GM08714 (cell line): ENCODE measurements around the gene NCF2.

Experiments used
- H3K4me3 ChIP-seq: fragments of 200-500 bp; sonication (Bioruptor generic); 2 replicates; pipeline ENCODE4 v1.5.1; 2014; ENCODE audit warnings: mild to moderate bottlenecking, low read length, inconsistent platforms
- ZNF274 ChIP-seq: IDR thresholded peaks from 2 replicates; pipeline ENCODE4 v1.6.1; 2012; ENCODE audit warnings: mild to moderate bottlenecking, low read depth, low read length

The NCF2 gene

GRCh38 chr1:183602510-183602909 is 12.3 kb upstream of the NCF2 start:
- H3K4me3 ChIP-seq, result no peak overlapping the region
- TF ChIP-seq ZNF274, result no peak

- no peak overlapping the region for H3K4me3 ChIP-seq
- no peak for TF ChIP-seq ZNF274
These were observed 10.4 kb upstream of the NCF2 start for GRCh38 chr1:183600634-183601033.

DNA sequence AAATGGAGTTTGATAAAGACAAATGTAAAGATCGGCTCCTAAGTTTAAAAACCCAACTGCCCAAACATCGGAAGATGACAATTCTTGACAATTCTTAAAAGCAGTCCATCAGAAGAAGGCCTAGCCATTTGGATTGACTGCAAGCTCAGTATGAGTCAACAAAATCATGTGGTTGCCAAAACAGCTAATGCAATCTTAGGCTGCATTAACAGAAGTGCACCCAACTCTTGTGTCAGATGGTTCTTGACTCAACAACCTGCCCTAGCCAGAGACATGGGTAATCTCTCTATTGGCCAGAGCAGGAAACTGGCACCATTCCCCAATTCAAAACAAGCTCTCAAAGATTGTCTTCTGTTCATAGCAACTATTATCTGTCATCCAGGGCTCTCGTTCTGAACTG is 9.9 kb upstream of the NCF2 start:
- TF ChIP-seq ZNF274, result no peak
- no peak overlapping the region for H3K4me3 ChIP-seq

GRCh38 chr1:183598386-183598785 is 8.1 kb upstream of the NCF2 start:
- no peak for TF ChIP-seq ZNF274

DNA sequence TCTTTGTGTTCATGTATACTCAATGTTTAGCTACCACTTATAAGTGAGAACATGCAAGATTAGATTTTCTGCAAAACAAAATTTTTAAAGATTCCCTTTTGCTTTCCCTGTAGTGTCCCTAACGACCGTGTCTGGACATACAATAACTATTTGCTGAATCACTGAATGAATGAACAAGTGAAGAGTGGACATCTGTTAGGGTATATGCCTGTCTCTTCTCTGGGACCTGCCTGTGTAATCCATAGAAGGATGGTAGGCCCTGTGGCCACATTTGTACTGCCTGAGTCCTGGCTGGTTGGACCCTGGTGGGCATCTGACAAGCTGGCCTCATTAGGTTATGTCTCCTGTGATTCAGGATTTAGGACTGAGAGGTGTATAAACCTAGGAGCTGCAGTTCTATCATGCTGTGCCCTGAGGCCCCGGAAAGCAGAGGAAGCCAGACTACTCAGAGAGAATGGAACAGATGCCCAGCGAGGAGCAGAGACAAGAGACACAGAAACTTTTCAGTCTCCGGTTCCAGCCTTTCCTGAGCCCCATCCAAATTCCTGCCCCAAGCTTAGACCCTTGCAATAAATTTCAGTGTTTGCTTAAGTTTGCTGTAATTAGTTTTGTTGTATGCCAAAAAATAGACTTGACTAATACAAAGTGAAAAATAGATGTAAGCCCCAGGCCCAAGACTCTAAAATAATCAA is 7.5 kb upstream of the NCF2 start:
- TF ChIP-seq ZNF274, result no peak
- no peak overlapping the region for H3K4me3 ChIP-seq

More at GRCh38 chr1:183598386-183598785, 8.1 kb upstream of the NCF2 start:
- no peak overlapping the region for H3K4me3 ChIP-seq

GRCh38 chr1:183596500-183596899 is 6.2 kb upstream of the NCF2 start:
- TF ChIP-seq ZNF274, result no peak
- no peak overlapping the region for H3K4me3 ChIP-seq

GRCh38 chr1:183595537-183595936 is 5.3 kb upstream of the NCF2 start:
- TF ChIP-seq ZNF274, result no peak
- no peak overlapping the region for H3K4me3 ChIP-seq

DNA sequence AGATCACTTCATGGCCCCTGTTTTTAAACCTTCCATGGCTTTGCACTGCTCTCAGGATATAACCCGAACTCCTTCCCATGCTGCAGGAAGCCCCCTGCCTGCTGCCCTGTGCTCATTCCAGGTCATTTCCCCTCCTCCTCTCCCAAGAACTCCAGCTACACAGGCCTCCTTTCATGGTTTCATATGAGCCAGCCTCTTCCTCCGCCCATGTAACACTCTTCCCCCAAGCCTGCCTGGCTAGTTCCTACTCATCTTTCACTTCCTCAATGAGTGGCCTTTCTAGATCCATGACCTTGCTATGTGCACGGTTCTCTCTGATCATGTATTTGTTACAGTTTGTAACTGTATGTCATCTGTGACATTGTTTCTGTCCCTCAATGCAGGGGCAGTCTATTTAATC is 3.1 kb upstream of the NCF2 start:
- no peak for TF ChIP-seq ZNF274
- peak overlapping the region; percentile 15; the same call in 1 of the 2 replicates for H3K4me3 ChIP-seq

- H3K4me3 ChIP-seq, result no peak overlapping the region
- no peak for TF ChIP-seq ZNF274
These were observed 2.5 kb upstream of the NCF2 start for GRCh38 chr1:183592733-183593132.

GRCh38 chr1:183589874-183590243 is 400 bp downstream of the NCF2 start:
- TF ChIP-seq ZNF274, result no peak

GRCh38 chr1:183589384-183589783 is 875 bp downstream of the NCF2 start:
- no peak for TF ChIP-seq ZNF274

More at GRCh38 chr1:183589874-183590243, 400 bp downstream of the NCF2 start:
- peak overlapping the region; percentile 51 for H3K4me3 ChIP-seq

DNA sequence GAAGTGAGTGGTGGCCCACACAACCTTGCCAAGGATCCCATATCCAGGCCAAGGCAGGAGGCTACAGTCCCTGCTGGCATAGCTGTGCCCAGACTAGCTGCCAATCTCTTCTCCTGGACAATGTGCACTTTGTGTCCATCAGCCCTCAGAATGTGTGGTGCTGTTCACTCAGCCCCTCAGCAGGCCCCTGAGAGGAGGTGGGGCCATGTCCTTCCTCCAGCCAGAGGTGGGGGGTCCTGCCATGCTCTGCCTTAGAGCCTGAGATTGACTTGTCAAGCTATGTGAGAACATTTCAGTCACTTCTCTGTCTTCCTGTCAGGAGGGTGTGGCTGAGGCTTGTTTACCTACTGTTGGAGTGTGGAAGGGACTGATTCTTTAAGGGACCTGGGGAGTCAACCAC is 1.4 kb downstream of the NCF2 start:
- TF ChIP-seq ZNF274, result no peak
- H3K4me3 ChIP-seq, result peak overlapping the region; percentile 51

More at GRCh38 chr1:183589384-183589783, 875 bp downstream of the NCF2 start:
- peak overlapping the region; percentile 51 for H3K4me3 ChIP-seq

- H3K4me3 ChIP-seq, result no peak overlapping the region
- no peak for TF ChIP-seq ZNF274
These were observed 3.3 kb downstream of the NCF2 start for GRCh38 chr1:183586926-183587325.

DNA sequence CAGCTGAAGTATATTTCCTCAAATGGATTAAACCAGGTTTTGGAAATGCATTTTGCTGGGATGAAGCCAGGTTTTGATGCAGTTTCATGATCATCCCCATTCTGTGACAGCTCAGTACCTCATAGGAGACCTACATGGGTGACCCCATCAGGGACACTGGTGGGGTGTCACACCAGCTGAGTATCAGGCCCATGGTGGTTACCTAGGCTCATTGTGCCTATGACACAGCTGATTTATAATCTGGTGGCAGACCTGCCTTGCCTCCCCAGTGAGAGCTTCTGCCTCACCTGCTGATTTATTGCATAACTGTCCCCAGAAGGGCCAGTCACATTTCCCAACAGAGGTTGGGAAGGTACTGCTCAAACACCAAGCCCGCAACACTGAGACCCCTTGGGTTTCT is 3.8 kb downstream of the NCF2 start:
- H3K4me3 ChIP-seq, result no peak overlapping the region
- no peak for TF ChIP-seq ZNF274

GRCh38 chr1:183585038-183585437 is 5.2 kb downstream of the NCF2 start:
- no peak overlapping the region for H3K4me3 ChIP-seq
- no peak for TF ChIP-seq ZNF274

GRCh38 chr1:183584147-183584546 is 6.1 kb downstream of the NCF2 start:
- no peak for TF ChIP-seq ZNF274
- no peak overlapping the region for H3K4me3 ChIP-seq

DNA sequence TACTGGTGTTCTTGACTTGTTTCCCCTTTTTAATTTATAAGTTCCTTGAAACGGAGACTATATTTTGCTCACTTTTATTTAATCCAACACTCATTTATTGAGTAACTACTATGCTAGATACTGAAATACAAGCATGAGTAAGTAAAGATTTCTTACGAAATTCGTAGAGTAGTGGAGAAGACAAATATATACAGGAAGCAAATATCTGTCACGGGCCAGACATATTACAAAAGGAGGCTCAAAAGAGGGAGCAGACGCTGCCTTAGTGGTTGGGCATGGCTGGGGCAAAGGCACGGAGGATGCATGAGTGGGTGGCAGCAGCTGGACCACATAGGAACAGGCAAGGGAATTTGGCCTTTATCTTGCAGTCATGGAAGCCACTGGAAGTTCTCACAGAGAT is 6.8 kb downstream of the NCF2 start:
- no peak overlapping the region for H3K4me3 ChIP-seq
- no peak for TF ChIP-seq ZNF274
